GM12873 (cell line): ENCODE data around the gene RITA1.

Experiments used
- TF ChIP-seq, protein P1 (sequence below): IDR thresholded peaks from 2 replicates; pipeline ENCODE4 v1.5.1; 2012; ENCODE audit warnings: low read depth, mild to moderate bottlenecking, moderate library complexity, low read length, control low read depth; ENCODE audit not compliant: insufficient read depth; ENCODE audit errors: missing control alignments

The RITA1 gene

DNA sequence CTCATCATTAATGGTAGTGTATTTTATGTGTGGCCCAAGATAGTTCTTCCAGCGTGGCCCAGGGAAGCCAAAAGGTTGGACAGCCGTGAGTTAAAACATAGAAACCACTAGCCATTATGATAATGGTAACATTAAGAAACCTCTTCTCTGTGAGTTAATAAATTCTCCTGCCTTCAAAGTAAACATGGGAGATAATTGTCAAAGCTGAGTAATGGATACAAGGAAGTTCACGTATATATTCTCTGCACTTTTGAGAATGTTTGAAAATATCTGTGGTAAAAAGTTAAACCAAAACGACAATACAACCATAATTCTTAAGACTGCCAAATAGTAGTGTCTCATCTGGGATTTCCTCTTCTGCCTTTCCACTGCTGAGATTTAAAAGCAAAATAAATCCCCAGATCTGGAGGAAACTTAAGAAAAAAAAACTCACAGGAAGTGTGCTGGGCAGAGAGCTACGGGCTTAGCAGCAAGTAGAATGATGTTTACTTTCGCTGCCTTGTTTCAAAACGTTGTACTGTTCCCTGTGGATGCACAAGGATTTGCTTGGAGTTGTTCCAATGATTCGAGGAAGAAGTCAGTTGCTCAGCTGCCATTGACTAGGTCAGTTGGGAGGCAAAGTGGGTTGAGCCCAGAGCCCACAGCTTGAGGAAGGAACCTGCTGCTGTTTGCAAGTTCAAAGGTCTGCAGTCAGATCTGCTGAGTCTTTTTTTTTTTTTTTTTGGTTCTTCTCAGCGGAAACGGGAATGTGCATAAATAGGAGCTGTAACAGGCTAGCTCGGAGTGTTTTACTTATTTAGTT is 37.4 kb downstream of the RITA1 start:
- TF ChIP-seq, protein P1, sequence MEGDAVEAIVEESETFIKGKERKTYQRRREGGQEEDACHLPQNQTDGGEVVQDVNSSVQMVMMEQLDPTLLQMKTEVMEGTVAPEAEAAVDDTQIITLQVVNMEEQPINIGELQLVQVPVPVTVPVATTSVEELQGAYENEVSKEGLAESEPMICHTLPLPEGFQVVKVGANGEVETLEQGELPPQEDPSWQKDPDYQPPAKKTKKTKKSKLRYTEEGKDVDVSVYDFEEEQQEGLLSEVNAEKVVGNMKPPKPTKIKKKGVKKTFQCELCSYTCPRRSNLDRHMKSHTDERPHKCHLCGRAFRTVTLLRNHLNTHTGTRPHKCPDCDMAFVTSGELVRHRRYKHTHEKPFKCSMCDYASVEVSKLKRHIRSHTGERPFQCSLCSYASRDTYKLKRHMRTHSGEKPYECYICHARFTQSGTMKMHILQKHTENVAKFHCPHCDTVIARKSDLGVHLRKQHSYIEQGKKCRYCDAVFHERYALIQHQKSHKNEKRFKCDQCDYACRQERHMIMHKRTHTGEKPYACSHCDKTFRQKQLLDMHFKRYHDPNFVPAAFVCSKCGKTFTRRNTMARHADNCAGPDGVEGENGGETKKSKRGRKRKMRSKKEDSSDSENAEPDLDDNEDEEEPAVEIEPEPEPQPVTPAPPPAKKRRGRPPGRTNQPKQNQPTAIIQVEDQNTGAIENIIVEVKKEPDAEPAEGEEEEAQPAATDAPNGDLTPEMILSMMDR = no peak

DNA sequence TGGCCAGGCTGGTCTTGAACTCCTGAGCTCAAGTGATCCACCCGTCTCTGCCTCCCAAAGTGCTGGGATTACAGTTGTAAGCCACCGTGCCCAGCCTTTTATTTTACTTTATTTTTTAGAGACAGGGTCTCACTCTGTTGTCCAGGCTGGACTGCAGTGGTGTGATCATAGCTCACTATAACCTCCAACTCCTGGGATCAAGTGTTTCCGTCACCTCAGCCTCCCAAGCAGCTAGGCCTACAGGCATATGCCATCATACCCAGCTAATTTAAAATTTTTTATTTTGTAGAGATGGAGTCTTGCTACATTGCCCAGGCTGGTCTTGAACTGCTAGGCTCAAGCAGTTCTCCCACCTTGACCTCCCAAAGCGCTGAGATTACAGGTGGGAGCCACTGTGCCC is 39.4 kb downstream of the RITA1 start:
- TF ChIP-seq, protein P1 = no peak

DNA sequence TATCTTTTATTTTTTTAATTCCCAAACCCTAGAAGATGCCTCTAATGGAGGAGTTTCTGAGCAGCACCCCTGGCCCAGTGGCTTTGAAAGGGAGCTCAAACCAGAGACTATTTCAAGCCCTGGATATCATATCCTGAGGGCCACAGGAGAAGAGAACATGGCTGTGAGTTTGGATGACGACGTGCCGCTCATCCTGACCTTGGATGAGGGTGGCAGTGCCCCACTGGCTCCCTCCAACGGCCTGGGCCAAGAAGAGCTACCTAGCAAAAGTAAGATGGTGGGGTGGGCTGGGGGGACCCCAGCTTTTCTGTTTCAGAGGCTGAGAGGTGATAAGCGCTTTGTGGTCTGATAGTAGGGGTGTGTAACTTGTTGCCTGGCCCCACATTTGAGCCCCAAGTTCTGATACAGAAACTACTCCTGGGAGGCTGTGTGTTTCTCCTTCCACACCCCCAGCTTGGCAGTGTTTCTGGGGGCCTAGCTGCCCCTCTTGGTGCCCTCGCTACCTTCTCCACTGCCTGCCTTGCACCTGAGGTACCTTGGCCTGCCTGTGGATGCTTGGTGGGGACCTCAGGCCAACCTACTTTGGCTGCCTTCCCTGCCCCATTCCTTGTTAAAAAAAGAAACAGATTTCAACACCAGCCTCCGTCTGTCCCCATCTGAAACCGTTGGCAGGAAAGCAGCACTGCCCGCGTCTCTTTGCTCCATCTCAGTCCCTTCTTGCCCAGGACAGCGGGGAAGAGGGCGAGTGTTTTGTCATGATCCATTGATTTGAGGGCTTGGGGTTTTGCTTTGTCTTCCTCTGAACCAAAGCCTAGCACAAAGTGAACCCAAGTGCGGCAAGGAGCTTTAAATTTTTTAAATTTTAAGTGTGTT is 41.4 kb downstream of the RITA1 start:
- TF ChIP-seq, protein P1 = no peak

DNA sequence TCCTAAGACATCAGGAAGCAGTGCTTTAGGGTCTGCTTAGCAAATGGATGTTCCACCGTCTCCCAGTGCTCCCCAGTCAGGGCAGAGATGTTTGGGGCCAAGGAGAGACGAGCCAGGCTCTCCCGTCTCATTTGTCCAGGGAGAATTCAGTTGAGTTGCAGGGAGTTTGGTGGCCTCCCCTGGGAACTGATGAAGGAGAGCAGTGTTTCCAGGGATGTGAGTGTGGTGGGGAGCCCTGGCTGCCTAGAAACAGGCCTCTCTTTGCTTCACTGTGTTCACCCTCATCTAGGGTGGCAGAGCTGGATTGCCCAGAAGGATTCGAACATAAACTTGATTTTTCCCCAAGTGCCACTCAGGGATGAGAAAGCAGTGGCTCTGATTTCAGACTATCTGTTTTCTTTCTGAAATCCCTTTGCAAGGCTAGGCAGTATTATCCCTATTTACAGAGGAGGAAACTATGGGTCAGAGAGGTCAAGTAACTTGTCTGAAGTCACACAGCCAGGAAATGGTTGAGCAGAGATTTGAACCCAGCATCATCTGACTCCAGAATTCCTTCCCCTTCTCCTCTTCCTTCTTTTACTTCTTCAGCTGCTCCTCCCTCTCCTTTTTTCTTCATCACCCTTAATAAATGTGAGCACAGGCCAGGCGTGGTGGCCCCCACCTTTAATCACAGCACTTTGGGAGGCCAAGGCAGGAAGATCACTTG is 42.3 kb downstream of the RITA1 start:
- TF ChIP-seq, protein P1 = no peak

DNA sequence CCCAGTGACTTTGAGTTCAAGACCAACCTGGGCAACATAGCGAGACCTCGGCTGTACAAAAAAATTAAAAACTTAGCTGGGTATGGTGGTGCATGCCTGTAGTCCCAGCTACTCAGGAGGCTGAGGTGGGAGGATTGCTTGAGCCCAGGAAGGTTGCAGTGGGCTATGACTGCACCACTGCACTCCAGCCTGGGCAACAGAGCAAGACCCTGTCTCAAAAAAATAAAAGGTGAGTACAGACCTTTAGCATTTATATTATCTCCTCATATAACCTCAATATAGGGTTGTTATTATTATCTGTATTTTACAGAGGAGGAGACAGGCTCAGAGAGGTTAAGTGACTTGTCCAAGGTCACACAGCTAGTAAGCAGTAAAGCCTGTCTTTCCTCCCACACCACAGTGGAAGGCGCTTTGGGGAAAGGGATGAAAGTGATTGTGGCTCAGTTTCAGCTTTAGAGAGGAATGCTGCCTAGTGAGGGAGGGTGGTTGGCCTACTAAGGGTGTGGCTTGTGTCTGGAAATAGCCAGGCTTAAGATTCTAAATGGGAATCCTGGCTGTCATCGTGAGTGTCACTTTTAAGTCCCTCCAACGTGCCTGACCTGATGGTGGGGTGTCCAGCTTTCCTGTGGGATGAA is 43.0 kb downstream of the RITA1 start:
- TF ChIP-seq, protein P1 = no peak

DNA sequence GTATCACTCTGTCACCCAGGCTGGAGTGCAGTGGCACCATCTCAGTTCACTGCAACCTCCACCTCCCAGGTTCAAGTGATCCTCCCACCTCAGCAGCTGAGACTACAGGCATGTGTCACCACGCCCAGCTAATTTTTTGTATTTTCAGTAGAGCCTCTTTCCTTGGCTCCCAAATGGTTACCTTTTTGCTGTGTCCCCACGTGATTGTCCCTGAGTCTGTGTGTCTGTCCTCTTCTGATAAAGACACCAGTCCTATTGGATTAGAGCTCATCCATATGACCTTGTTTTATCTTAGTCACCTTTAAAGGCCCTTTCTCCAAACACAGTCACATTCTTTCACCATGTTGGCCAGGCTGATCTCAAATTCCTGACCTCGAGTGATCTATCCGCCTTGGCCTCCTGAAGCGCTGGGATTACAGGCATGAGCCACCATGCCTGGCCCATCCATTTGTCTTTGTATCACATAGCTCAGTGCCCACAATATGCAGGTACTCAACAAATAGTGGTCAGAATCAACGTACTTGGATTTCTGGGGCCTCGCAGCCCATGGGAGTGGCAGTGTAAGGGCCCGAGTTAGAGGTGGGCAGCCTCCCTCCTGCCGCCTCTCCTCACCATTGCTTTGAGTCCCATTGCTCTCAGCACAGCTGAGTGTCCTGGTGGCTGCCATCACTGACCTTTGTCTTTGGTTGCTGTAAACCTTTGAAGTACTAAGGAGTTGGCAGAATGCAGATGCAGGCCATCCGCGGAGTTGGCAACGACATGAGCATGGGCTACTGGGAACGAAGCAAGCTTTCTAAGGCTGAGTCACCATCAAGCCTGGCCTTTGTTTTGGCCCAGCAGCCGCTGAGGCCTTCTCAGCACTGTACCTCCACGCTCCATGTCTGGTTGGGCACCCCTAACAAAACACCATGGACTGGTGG is 45.1 kb downstream of the RITA1 start:
- TF ChIP-seq, protein P1 = no peak
